Fibroblast of mammary gland (primary cell): ENCODE data around the gene MYL5.
A peak's percentile ranks its signal among the peaks of the same experiment; 100 is the strongest.
"Not testable (repeated sequence)": the region's sequence is repeated elsewhere in the genome, so short reads cannot be mapped to it uniquely, and the experiment has no call there.

ENCODE experiments used
- DNase-seq: peaks from one replicate; pipeline ENCODE4 v3.0.0-alpha.2; 2010; ENCODE audit warnings: low read depth
- H3K4me3 ChIP-seq: 2 replicates; pipeline ENCODE4 v1.5.1; 2011; ENCODE audit warnings: low read depth, mild to moderate bottlenecking, low read length, moderate library complexity; ENCODE audit not compliant: control insufficient read depth
- CTCF ChIP-seq: conservative IDR thresholded peaks from 2 replicates; pipeline ENCODE4 v1.5.1; 2011; ENCODE audit warnings: low read depth, low read length, inconsistent platforms; ENCODE audit not compliant: control insufficient read depth, insufficient read depth

The MYL5 gene

GRCh38 chr4:688854-689681 is 14.7 kb downstream of the MYL5 start, which contains the start of gene SLC49A3:
TSS of gene SLC49A3 (minus strand) at chr4:689151. CDS start at chr4:689127, 24 bp downstream.
- TF ChIP-seq CTCF: no peak
- H3K4me3 ChIP-seq: peak within 1 kb of the TSS; percentile 38
- no peak for DNase-seq

- DNase-seq: no peak
- TF ChIP-seq CTCF: no peak
- no peak overlapping the region for H3K4me3 ChIP-seq
These were observed 15.4 kb downstream of the MYL5 start for GRCh38 chr4:689723-690122.

- no peak for DNase-seq
- TF ChIP-seq CTCF: no peak
- H3K4me3 ChIP-seq: no peak overlapping the region
These were observed 18.6 kb downstream of the MYL5 start for GRCh38 chr4:692771-693554.

GRCh38 chr4:694341-694940 is 20.1 kb downstream of the MYL5 start:
- DNase-seq: not testable (repeated sequence)

DNA sequence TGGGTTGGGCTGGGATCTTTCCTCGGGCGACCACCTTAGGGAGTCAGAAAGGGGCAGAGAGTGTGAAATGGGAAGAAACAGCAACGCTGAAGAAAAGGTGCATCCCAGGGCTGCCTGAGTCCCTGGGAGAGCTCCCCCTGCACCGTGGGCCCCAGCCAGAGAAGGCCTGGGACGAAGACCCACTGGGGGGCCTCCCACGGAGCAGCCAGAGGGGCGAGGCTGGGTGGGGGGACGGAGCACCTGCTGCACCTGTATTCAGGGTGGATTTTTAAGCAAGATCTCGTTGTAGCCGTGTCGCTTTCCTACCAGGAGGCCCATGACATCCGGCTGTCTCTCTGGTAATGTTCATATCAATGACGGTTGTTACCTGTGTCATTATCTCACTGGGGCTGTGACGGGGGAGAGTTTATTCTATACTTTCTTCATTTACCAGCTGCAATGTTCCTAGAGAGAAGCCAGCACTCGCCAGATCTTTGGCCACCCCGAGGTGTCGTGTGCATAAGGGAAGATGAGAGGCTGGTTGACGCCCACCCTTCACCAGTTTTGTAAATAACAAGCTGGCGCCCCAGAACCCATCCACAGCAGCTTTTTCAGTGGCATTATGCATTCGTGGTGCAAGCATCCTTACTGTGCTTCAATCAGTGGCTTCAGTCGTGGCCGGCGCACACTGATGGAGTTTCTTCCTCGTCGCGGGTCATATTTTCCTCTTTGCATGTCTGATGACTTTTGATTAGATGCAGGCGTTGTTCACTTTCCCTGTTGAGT is 25.7 kb downstream of the MYL5 start:
- no peak overlapping the region for H3K4me3 ChIP-seq

More at GRCh38 chr4:694341-694940, 20.1 kb downstream of the MYL5 start:
- not testable (repeated sequence) for H3K4me3 ChIP-seq

GRCh38 chr4:700587-701264 is 26.4 kb downstream of the MYL5 start:
- no peak overlapping the region for H3K4me3 ChIP-seq
- DNase-seq: no peak
- TF ChIP-seq CTCF: no peak

More for the DNA sequence above, 25.7 kb downstream of the MYL5 start:
- no peak for TF ChIP-seq CTCF
- no peak for DNase-seq
